RPMI7951 (cell line): ENCODE results near the gene WDR43. TPM values are rescaled to one million over a fixed set of nuclear protein-coding genes. Genes with fewer than 3 reads are reported as not detected.

ENCODE experiments used
- DNase-seq: peaks from one replicate; pipeline ENCODE4 v3.0.0-alpha.2; 2012; ENCODE audit warnings: low read depth
- total RNA-seq: library from RNA; depleted of rRNA; stranded (reverse); fragments of >200 nt; shearing (Covaris generic); gene quantifications from 2 replicates; pipeline ENCODE4 v1.2.3, GENCODE V29; 2014

The WDR43 gene
- total RNA-seq, 1 experiment from 2014 or later, result 49.0 TPM

DNA sequence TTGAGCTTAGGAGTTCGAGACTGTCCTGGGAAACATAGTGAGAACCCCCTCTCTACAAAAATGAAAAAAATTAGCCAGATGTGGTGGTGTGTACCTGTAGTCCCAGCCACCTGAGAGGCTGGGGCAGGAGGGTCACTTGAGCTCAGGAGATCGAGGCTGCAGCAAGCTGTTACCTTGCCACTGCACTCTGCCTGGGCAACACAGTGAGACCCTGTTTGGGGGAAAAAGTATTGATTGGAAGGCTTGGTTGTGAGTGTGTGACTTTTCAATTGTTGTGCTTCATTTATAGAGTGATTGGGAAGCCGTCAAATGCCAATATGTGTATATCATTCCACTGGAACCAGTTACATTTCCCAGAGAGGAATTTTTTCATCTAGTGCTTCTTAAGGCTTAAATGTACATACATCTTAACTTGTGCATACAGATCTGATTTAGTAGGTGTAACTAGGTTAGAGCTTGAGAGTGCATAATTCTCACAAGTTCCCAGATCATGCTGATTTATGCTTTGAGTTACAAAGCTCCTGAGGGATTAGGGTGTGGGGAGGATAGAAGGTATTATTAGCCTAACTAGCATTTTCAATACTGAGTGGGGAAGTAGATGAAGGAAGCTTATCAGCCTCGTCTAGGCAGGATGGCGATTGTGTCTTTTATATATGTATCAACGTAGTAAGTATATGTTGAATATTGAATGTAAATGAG lies 15.3 kb downstream of the WDR43 start:
- no peak for DNase-seq

DNA sequence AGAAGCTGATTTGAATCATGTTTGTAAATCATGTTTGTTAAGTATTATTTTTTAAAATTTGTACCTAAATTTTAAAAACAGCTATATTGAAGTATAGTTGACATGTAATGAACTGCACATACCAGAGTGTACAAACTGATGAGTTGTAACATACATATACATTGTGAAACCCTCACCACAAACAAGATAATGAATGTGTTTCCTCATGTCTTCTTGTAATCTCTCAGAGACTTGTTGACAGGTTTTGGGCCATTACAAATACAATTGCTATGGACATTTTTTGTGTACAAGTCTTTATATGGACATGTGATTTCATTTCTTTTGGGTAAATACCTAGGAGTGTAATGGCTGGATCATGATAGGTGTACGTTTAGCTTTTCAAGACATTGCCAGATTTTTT lies 21.5 kb downstream of the WDR43 start:
- no peak for DNase-seq

DNA sequence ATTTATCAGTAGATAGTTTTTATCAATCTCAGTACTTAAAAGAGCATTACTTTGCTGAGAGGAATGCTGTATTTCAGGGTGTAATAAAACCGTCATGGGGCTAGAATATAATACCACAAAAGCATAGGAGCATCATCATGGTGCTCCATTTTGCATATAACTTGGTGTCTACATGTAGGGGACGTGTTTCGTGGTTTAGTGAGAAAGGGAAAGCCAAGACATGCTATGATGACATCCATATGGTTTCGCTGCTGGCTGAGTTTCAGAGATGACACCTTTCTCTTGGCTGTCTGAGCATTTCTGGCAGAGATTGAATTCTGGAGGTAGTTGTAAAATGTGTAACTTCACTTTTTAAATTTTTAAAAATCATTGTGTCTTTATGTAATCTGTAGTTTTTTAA lies 32.4 kb downstream of the WDR43 start:
- no peak for DNase-seq

DNA sequence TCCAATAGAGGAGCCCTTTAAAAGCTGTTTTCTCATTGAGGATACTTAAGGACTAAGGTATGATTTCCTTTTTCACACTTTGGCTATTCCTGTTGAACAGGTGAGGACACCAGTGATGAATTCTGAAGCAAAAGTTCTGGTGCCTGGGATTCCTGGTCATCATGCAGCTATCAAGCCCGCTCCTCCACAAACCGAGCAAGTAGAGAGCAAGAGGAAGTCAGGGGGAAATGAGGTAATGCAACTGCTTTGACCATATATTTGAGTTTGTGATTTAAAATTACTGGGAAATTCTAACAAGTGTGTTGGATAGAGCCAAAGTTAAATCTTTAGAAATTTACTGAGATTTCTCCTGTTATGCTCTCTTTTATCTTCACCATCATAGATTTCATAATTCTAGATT lies 33.0 kb downstream of the WDR43 start:
- no peak for DNase-seq

DNA sequence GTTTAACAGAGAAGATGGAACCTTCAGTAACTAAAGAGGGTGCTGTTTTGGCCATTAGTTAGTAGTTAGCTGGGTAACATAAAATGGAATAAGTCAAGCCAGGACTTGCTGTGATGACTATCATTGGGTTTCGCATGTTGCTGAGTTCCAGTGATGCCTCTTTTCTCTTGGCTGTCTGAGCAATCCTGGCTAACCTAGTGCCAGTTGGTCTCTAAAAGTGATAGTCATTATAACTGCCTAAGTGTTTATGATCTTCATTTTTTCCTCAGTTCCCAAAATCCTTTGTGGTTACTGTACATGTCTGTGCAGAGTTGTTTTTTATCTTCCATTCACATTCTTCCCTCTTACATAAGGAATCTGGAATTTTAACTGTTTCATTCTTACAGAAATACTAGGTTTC lies 33.4 kb downstream of the WDR43 start:
- no peak for DNase-seq

DNA sequence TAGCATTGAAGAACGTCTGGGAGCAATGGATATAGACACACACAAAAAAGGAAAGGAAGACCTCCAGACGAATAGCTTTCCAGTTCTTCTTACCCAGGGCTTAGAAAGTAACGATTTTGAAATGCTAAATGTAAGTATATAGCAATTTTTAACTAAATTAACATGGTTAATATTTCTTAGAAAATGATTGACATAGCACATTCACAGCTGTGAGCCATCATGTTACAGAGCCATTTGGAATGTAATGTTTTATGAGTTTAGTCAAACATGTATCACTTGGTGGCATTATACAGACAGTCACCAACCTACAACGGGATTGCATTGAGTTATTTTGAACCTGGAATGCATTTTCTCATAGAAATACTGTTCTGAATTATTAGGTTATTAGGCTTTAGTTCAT lies 35.1 kb downstream of the WDR43 start:
- DNase-seq, result no peak

DNA sequence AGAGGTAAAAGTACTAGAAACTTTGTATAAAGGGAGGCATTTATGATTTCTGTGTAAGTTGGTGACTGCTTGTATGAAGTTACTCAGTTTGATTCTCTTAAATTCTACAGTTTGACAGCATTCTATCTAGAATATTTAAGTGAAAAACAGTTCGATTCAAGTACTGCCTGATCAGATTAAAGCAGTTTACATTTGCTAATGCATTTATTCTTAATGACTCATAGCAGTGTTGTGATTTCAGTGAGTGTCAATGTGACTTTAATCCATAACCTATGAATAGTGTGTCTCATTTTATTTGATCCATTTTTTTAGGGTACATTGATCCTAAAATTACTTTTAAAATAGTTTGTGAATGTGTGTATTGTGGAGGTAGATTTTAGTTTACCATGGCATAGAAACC lies 35.7 kb downstream of the WDR43 start:
- DNase-seq, result no peak

DNA sequence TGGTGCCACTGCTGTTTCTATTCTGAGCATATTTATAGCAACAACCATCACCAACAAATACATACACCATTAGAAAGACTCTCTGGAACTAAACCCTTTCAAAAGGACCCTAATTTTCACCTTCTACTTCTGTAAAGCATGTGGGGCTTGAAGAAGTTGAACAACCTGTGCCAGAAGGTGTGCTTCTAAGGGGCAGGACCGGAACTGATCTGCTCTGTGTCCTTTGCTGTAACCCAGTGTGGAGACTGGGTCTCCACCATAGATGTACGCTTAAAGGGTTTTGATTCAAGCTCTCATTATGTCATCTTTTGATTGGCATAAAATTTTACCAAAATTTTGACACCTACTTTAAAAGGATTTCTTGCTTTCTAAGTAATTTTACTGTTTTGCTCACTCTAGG lies 40.3 kb downstream of the WDR43 start:
- no peak for DNase-seq

DNA sequence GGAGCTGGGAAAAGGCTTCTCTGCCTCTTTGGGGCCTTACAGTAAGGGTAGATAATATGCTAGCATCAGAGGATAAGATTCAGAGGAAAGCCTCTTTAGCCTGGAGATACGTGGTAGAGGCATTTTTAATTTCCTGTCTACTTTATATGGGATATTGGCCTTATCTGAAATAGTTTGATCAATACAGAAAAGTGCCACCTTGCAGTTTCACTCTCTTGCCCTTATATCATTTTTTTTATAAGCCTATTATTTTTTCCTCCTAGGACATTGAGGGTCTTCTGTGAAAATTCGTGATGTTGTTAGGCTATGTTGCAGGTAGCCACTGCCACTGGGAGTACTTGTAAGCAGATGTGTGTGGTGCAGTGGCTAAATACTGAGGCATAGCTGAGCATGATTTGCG lies 46.5 kb downstream of the WDR43 start:
- no peak for DNase-seq

DNA sequence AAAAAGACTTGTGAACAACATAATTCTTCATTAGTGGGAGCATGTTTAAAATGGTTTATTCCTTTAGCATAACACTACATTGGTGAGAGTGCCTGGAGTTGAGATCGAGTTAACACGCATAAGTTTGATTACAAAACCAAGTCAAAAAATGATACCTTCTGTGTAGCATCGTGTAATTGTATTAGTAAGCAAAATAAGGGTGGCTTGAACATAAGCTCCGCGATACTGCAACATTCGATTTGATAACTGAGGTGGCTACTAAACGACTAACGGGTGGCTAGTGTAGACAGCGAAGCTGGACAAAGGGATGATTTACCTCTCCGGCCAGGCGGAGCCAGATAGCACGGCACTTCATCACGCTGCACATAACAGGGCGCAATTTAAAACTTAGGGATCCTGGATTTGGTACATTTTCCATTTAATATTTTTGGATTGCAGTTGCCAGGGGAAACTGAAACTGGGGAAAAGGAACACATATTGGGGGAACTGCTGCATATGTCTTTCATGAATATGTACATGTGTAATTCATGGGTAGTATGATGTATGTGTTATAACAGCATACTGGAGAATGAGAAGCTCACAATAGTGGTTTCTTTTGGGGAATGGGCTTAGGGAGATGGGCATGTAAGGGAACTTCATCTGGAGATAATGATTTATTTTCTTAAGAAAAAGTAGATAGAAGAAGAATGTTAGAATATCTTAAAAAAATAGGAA lies 50.2 kb downstream of the WDR43 start:
- DNase-seq, result no peak

DNA sequence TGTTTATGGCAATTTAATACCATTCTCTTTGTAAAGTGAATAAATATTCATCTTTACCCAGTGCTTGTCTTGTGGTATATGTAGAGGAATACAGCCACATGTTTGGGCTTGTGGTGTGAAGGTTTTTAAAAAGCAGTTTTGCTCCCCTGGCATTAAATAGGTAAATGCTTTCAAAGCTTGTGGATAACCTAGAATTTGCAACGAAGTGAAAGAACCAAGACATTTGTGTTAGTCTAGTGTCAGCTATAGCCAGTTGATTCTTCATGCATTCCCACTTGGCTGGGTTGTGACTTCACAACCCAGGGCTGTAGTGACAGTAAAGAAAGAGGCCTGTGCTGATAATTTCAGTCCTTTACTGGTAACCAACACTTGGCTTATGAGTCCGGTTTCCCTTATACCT lies 53.7 kb downstream of the WDR43 start:
- DNase-seq, result no peak

DNA sequence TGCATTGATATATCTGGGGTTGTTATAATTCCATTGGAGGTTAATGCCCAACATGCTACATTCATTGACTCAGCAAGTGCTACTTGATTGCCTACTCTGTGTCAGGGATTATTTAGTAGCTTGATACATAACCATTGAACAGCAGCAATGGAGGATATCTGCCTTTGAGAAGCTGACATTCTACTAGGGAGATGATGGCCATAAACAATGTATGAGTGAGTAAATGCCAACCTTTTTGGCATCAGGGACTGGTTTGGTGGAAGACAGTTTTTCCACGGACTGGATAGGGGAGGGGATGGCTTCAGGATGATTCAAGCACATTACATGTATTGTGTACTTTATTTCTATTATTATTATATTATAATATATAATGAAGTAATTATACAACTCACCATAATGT lies 54.7 kb downstream of the WDR43 start:
- no peak for DNase-seq

DNA sequence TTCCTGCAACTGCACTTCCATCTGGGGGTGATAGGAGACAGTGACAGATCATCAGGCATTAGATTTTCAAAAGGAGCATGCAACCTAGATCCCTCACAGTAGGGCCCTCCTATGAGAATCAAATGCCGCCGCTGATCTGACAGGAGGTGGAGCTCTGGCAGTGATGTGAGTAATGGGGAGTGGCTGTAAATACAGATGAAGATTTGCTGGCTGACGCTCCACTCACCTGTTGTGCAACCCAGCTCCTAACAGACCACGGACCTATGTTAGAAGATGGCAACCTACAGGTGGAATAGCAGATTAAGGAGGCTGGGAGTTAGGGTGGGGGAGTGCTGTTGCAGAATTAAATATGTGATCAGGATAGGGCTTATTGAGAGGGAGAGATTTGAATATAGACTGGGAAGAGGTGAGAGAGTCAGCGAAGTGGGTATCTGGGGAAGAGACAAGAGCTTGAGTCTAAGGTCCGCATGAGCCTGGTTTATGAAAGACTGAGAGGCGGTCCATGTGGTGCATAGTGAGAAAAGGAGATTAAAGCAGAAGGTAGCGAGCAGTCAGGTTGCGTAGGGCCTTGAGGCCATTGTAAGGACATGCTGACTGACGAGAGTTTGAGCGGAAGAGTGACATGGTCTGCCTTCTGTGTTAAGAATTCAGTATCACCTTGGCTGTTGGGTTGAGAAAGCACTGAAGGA lies 55.3 kb downstream of the WDR43 start:
- no peak for DNase-seq

DNA sequence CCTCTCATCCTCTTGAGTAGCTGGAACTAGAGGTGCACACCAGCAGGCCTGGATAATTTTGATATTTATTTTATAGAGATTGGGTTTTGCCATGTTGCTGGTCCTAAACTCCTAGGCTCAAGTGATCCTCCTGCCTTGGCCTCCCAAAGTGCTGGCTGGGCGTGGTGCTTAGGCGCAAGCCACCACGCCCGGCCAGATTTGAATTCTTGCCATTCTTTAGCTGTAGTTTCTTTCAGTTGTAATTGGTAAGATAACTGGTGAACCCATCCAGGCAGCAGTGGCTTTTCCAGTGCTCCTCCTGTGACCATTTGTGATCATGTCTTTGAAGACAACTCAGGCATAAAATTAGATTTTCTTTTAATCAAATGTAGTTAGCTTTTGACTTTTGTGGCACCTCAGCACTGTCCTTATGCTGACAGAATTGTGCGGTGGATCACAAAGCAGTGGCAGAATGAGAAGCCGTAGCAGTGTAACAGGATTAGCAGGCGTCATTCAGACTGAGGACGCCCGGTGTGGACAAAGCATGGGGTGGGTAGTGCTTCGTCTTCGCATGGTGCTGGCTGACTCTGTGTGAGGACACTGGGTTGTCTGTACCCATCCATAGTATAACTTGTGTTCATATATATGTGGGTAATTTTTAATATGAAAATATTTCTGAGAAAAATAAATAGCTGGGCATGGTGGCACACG lies 56.6 kb downstream of the WDR43 start:
- DNase-seq, result no peak

DNA sequence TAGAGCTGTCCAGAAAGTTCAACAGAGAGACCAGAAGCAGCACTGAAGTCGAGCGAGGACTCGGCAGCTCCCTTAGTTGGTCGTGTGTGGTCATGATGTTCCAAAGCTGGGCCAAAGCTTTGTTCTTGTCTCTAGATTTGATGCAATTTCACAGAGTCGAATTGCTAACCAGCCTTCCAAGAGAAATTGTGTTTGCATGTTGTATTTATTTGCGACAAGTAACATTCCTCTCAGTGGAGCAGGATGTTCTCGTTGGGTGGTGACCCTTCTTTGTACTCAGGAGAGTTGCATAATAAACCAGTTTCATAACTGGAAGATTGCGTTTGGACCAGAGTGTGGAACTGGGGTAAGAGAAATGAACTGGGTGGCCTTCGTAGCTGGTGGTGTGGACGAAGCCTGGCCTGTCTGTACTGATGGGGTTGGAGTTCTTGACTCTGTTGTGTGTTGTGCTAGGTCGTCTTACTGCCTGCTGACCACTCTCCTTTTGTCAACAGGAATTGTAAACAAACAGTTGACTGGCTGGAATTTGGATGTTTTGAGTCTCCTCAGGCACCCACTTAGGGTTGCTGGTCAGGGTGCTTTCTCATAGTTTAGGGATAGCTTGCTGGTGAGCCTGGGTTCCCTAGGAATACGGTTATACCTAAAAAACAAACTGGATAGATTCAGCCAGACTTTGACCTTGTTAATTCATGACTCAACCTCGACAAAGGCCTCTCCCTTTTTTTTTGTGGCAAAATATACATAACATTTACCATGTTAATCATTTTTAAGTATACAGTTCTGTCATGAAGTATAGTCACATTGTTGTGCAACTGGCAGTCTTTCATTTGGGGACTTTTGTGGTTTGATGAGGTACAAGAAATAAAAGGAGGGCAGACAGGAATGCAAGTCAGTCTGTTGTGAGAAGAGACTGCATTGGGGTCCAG lies 57.7 kb downstream of the WDR43 start:
- no peak for DNase-seq

DNA sequence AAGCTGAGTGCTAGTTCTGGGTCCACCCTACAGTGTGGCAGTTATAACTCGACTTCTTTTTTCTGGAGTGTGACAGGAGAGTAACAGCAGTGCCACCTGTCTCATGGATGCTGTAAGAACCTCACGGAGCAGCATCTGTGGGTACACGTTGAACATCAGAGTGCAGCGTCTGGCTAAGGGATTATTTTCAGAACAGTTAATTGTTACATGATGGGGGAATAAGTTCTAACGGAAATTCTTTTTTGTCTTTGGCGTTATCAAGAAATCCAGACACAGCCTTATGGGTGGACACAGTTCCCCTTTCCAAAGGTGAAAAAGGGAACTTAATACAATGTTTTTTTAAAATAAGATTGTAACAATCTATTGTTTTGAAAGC lies 58.4 kb downstream of the WDR43 start:
- DNase-seq, result no peak

DNA sequence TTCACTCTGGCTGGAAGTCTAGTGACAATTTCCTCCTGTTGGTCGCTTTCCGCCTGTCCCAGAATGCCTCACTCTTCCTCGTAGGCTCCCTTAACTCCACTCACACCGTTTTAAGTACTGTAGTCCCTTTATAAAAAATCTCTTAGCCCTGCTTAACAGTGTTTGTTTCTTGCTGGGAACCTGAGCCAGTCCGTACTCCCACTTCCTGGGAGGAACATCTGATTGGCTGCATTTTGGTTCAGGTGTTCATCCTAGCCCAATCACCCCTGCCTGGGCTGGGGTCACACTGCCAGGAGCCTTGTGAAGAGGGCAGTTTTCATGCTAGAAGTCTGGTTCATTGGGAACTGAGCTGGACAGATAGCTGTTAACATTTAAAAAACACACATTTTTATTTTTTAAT lies 61.0 kb downstream of the WDR43 start:
- no peak for DNase-seq

DNA sequence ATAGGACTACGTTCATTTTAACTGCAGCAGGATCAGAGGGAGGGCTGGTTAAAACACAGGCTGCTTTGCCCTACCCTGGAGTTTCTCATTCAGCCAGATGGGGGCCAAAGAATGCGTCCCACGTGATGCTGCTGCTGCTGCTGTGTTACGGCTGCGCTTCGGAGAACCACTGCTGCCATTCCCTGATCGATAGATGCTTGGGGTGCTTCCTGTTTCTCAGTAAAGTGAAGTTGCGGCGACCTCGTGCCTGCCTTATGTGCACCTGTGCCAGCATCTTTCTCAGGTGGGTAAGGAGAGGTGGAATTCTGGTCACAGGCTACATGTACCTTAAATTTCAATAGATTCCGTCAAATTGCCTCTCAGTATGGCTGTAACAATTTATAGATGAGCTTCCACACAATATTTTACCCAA lies 62.0 kb downstream of the WDR43 start:
- DNase-seq, result peak; percentile 39

DNA sequence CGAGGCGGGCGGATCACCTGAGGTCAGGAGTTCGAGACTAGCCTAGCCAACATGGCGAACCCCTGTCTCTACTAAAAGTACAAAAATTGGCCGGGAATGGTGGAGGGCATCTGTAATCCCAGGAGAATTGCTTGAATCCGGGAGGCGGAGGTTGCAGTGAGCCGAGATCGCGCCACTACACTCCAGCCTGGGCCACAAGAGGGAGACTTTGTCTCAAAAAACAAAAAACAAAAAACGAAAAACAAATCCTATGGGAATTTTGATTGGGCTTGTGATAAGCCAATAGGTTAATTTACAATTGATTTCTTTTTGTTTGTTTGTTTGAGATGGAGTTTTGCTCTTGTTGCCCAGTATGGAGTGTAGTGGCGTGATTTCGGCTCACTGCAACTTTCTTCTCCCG lies 62.4 kb downstream of the WDR43 start:
- DNase-seq, result peak; percentile 28

DNA sequence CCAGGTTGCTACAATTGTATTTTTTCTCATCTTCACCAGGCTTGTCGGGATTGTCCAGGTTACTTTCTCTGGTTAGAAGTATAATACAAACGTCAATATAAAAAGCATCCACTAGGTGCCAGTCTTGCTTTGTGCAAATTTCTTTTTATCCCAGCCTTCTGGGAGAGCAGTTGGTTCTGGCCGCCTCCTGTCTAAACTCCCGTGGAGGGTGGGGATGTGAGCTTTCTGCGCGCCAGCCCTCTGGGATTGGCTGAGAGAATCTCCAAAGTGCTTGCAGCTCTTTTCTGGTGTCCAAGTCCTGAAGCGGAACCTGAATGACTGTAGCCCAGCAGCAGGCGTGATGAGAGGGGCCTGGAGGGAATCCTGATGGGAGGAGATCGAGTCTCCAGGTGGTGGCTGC lies 64.2 kb downstream of the WDR43 start:
- DNase-seq, result peak; percentile 74

DNA sequence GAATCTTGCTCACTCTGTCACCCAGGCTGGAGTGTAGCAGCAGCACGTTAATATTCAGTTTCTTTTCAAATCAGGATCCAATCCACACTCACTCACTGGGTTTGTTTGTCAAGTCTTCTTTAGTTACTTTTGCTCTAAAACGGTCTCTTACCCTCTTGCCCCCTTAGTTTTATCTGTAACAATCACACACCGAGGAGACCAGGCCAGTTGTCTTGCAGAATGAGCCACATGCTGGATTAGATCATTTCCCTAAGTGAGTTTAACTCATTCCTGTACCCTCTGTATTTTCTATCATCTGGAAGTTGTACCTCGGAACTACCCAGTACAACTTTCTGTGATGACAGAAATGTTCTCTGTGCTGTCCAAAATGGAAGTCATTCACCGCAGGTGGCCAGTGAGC lies 65.9 kb downstream of the WDR43 start:
- DNase-seq, result no peak

DNA sequence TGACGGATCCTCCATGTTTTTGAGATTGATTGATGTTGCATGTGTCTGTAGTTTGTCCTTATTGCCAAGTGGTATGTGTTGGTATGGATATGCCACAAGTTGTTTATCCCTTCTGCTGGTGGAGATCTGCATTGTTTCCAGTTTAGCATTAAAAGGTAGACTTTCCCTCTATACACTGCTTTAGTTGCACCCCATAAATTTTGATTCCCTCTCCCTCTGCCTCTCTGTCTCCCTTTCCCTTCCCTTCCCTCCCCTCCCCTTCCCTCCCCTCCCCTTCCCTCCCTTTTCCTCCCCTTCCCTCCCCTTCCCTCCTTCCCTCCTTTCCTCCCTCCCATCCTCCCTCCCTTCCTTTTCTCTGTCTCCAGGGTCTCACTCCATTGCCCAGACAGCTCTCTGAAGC lies 68.0 kb downstream of the WDR43 start:
- DNase-seq, result no peak
